ENCODE data around the gene SLC35F3. TPM values are rescaled to one million over a fixed set of nuclear protein-coding genes. Genes with fewer than 3 reads are reported as not detected.

Gene SLC35F3
- total and polyA plus RNA-seq, 4 donors: 0.01 to 0.37 (median 0.08) TPM; not detected in 1

DNA sequence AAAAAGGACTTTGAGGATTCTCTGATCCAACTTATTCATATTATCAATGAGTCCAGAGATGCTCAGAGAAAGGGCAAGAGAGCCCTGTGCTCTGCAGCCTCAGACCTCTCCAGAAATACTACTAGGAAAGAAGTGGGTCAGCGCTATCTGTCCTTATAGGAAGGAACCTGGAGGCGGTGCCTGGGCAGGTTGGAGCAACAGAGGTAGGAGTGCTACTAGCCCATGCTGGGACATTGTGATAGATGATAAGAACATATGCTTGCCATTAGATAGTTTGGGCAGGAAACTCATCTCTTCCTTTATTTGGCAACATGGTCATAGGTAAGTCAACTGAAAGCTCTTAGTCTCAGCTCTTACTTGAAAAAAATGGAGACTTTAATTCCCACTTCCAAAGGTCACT is 335.0 kb downstream of the SLC35F3 start:
- peaks cover 0 to 7% (median 6%) of the 10 kb centered on the region in 4 donors for H3K4me1 ChIP-seq (ENCODE audit: control insufficient read depth in 4 of 4, insufficient read depth in 4 of 4, low read length in 3 of 4)
- TF ChIP-seq, protein P1, sequence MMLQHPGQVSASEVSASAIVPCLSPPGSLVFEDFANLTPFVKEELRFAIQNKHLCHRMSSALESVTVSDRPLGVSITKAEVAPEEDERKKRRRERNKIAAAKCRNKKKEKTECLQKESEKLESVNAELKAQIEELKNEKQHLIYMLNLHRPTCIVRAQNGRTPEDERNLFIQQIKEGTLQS (IDR thresholded peaks at IDR 0.05): no peak
- TF ChIP-seq, protein P2, sequence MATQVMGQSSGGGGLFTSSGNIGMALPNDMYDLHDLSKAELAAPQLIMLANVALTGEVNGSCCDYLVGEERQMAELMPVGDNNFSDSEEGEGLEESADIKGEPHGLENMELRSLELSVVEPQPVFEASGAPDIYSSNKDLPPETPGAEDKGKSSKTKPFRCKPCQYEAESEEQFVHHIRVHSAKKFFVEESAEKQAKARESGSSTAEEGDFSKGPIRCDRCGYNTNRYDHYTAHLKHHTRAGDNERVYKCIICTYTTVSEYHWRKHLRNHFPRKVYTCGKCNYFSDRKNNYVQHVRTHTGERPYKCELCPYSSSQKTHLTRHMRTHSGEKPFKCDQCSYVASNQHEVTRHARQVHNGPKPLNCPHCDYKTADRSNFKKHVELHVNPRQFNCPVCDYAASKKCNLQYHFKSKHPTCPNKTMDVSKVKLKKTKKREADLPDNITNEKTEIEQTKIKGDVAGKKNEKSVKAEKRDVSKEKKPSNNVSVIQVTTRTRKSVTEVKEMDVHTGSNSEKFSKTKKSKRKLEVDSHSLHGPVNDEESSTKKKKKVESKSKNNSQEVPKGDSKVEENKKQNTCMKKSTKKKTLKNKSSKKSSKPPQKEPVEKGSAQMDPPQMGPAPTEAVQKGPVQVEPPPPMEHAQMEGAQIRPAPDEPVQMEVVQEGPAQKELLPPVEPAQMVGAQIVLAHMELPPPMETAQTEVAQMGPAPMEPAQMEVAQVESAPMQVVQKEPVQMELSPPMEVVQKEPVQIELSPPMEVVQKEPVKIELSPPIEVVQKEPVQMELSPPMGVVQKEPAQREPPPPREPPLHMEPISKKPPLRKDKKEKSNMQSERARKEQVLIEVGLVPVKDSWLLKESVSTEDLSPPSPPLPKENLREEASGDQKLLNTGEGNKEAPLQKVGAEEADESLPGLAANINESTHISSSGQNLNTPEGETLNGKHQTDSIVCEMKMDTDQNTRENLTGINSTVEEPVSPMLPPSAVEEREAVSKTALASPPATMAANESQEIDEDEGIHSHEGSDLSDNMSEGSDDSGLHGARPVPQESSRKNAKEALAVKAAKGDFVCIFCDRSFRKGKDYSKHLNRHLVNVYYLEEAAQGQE (IDR thresholded peaks at IDR 0.05): no peak
- TF ChIP-seq, protein P3, sequence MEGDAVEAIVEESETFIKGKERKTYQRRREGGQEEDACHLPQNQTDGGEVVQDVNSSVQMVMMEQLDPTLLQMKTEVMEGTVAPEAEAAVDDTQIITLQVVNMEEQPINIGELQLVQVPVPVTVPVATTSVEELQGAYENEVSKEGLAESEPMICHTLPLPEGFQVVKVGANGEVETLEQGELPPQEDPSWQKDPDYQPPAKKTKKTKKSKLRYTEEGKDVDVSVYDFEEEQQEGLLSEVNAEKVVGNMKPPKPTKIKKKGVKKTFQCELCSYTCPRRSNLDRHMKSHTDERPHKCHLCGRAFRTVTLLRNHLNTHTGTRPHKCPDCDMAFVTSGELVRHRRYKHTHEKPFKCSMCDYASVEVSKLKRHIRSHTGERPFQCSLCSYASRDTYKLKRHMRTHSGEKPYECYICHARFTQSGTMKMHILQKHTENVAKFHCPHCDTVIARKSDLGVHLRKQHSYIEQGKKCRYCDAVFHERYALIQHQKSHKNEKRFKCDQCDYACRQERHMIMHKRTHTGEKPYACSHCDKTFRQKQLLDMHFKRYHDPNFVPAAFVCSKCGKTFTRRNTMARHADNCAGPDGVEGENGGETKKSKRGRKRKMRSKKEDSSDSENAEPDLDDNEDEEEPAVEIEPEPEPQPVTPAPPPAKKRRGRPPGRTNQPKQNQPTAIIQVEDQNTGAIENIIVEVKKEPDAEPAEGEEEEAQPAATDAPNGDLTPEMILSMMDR (IDR thresholded peaks at IDR 0.05; ENCODE audit: low read depth, low read length, missing input control): no peak
- TF ChIP-seq RXRA (IDR thresholded peaks at IDR 0.05) (no peak), EGR1 (IDR thresholded peaks at IDR 0.05; ENCODE audit: low read depth in 2 of 2) (no peak), JUND (IDR thresholded peaks at IDR 0.05) (no peak), SP1 (IDR thresholded peaks at IDR 0.05) (no peak), RAD21 (IDR thresholded peaks at IDR 0.05) (no peak), FOXA1 (IDR thresholded peaks at IDR 0.05) (no peak), NR2F2 (IDR thresholded peaks at IDR 0.05) (no peak), HNF4G (IDR thresholded peaks at IDR 0.05) (no peak), YY1 (IDR thresholded peaks at IDR 0.05) (no peak), TAF1 (conservative IDR thresholded peaks at IDR 0.05) (no peak), HNF4A (conservative IDR thresholded peaks at IDR 0.05) (no peak), FOXA2 (IDR thresholded peaks at IDR 0.05) (no peak), GABPA (IDR thresholded peaks at IDR 0.05 in 1 of 2, conservative IDR thresholded peaks at IDR 0.05 in 1 of 2) (no peak)
- TF ChIP-seq, protein P4, sequence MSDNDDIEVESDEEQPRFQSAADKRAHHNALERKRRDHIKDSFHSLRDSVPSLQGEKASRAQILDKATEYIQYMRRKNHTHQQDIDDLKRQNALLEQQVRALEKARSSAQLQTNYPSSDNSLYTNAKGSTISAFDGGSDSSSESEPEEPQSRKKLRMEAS (IDR thresholded peaks at IDR 0.05): no peak
- TF ChIP-seq, protein P5, sequence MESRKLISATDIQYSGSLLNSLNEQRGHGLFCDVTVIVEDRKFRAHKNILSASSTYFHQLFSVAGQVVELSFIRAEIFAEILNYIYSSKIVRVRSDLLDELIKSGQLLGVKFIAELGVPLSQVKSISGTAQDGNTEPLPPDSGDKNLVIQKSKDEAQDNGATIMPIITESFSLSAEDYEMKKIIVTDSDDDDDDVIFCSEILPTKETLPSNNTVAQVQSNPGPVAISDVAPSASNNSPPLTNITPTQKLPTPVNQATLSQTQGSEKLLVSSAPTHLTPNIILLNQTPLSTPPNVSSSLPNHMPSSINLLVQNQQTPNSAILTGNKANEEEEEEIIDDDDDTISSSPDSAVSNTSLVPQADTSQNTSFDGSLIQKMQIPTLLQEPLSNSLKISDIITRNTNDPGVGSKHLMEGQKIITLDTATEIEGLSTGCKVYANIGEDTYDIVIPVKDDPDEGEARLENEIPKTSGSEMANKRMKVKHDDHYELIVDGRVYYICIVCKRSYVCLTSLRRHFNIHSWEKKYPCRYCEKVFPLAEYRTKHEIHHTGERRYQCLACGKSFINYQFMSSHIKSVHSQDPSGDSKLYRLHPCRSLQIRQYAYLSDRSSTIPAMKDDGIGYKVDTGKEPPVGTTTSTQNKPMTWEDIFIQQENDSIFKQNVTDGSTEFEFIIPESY (IDR thresholded peaks at IDR 0.05): no peak
- DNase-seq (ENCODE audit: low spot score): no peak
- H3K27ac ChIP-seq (ENCODE audit: low read depth in 1 of 2, low read length in 2 of 2): no peak overlapping the region
- H3K27me3 ChIP-seq (ENCODE audit: control insufficient read depth in 4 of 4, insufficient read depth in 4 of 4, low read length in 3 of 4): peaks cover 0 to 4% (median 0%) of the 10 kb centered on the region in 4 donors
- no peaks in the 10 kb centered on the region for H3K36me3 ChIP-seq (ENCODE audit: control insufficient read depth in 4 of 4, insufficient read depth in 3 of 4, low read depth in 1 of 4, low read length in 3 of 4)
- no peak overlapping the region for H3K9ac ChIP-seq (ENCODE audit: low read depth in 1 of 2, low read length in 2 of 2)
- no peaks in the 10 kb centered on the region for H3K9me3 ChIP-seq (ENCODE audit: control insufficient read depth in 4 of 4, low read length in 3 of 4)
- no peak overlapping the region for H3K4me3 ChIP-seq (ENCODE audit: low read depth in 1 of 3, low read length in 3 of 3)
- 97% methylated on average over 2 of the region's 2 CpGs for whole genome bisulfite sequencing
